ENCODE data around the gene INKA2.

DNA sequence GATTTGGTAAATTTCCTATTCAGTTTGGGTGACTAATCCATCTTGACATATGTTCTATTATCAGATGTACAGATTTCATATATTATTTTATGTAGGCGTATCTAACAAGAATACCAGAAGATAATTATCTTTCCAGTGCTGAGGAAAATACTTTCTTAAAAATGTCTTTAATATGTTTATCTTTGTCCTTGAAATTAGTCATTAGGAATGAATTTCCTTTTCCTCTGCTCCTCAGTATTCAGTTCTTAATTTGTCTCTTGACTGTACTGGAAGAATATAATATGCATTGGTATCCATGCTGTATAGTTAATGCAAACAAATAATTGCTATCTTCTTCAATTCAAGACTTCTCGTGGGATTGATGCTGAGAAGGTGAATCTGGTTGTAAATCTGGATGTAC, 23.1 kb upstream of the INKA2 start:
- TF ChIP-seq, protein P1, sequence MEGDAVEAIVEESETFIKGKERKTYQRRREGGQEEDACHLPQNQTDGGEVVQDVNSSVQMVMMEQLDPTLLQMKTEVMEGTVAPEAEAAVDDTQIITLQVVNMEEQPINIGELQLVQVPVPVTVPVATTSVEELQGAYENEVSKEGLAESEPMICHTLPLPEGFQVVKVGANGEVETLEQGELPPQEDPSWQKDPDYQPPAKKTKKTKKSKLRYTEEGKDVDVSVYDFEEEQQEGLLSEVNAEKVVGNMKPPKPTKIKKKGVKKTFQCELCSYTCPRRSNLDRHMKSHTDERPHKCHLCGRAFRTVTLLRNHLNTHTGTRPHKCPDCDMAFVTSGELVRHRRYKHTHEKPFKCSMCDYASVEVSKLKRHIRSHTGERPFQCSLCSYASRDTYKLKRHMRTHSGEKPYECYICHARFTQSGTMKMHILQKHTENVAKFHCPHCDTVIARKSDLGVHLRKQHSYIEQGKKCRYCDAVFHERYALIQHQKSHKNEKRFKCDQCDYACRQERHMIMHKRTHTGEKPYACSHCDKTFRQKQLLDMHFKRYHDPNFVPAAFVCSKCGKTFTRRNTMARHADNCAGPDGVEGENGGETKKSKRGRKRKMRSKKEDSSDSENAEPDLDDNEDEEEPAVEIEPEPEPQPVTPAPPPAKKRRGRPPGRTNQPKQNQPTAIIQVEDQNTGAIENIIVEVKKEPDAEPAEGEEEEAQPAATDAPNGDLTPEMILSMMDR (conservative IDR thresholded peaks at IDR 0.05; ENCODE audit: low read depth, low read length): no peak
- TF ChIP-seq EZH2 (IDR thresholded peaks at IDR 0.05; ENCODE audit: borderline replicate concordance, low read depth, low read length, poor library complexity, severe bottlenecking): no peak

Data from A673 (cell line).